ENCODE results near the gene COL15A1.

DNA sequence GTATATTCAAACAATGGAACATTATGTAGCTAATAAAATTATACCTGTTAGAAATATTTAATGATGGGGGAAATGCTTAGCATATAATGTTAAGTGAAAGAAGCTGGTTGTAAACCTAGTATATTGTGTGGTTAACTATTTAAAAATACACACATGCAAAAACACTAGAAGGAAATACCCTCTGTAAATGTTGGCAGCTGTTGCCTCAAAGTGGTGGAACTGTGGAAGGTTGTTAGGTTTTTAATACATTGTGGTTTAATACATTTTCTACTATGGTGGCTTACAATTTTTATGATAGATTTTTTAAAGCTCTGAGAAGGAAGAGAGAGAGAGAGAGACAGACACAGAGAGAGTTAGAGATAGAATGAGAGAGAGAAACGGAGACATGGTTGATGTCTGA is 74.9 kb downstream of the COL15A1 start:
- no peak for TF ChIP-seq POLR2A (IDR thresholded peaks at IDR 0.05)
- TF ChIP-seq, protein P1, sequence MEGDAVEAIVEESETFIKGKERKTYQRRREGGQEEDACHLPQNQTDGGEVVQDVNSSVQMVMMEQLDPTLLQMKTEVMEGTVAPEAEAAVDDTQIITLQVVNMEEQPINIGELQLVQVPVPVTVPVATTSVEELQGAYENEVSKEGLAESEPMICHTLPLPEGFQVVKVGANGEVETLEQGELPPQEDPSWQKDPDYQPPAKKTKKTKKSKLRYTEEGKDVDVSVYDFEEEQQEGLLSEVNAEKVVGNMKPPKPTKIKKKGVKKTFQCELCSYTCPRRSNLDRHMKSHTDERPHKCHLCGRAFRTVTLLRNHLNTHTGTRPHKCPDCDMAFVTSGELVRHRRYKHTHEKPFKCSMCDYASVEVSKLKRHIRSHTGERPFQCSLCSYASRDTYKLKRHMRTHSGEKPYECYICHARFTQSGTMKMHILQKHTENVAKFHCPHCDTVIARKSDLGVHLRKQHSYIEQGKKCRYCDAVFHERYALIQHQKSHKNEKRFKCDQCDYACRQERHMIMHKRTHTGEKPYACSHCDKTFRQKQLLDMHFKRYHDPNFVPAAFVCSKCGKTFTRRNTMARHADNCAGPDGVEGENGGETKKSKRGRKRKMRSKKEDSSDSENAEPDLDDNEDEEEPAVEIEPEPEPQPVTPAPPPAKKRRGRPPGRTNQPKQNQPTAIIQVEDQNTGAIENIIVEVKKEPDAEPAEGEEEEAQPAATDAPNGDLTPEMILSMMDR (IDR thresholded peaks at IDR 0.05) = no peak

All from Peyer's patch (tissue), 4 donors.